Caco-2 (cell line): Measurements from ENCODE around the gene TBC1D8. TPM values are rescaled to one million over a fixed set of nuclear protein-coding genes. Genes with fewer than 3 reads are reported as not detected.

Experiments used
- BruUV-seq: library from RNA; stranded (reverse); fragments of 400-500 nt; replicated peaks from 2 replicates; lab custom pipeline; 2021; lab: Mats Ljungman, UMichigan
- CTCF ChIA-PET: fragments of 300-600 bp; sonication (Branson Sonifier 250); formaldehyde crosslinking; loops from one replicate; lab custom pipeline; 2022; ENCODE audit warnings: antibody characterized with exemption; lab: Charles Lee
- POLR2A ChIA-PET: fragments of 300-600 bp; sonication (Branson Sonifier 250); formaldehyde crosslinking; loops from one replicate; lab custom pipeline; 2022; ENCODE audit warnings: antibody characterized with exemption; lab: Charles Lee
- DNase-seq, 2 experiments: peaks; one replicate each; pipeline versions ENCODE4 v3.0.0 to v3.0.0-alpha.2; 2020 to 2022
- H3K27me3 ChIP-seq: replicated peaks from 2 replicates; pipeline ENCODE4 v1.6.0; 2011; ENCODE audit warnings: low read length; ENCODE audit not compliant: control insufficient read depth, insufficient read depth
- H3K36me3 ChIP-seq: 2 replicates; pipeline ENCODE4 v1.5.1; 2011; ENCODE audit warnings: low read length; ENCODE audit not compliant: control insufficient read depth, insufficient read depth
- H3K4me1 ChIP-seq: fragments of 250-450 bp; sonication (Bioruptor Pico); 2 replicates; pipeline ENCODE4 v1.5.1; 2020; ENCODE audit warnings: mild to moderate bottlenecking
- H3K4me3 ChIP-seq: 2 replicates; pipeline ENCODE4 v1.5.1; 2011; ENCODE audit warnings: low read depth, mild to moderate bottlenecking, control low read depth, low read length
- H3K9me3 ChIP-seq: fragments of 250-450 bp; sonication (Bioruptor Pico); 2 replicates; pipeline ENCODE4 v1.5.1; 2020; ENCODE audit warnings: mild to moderate bottlenecking, moderate library complexity
- H3K27ac Mint-ChIP-seq: one replicate; pipeline ENCODE4 v1.8.0; 2022; ENCODE audit warnings: mixed read lengths; ENCODE audit not compliant: unreplicated experiment
- H3K27me3 Mint-ChIP-seq: one replicate; pipeline ENCODE4 v1.8.0; 2022; ENCODE audit warnings: mixed read lengths; ENCODE audit not compliant: insufficient read depth, unreplicated experiment
- H3K36me3 Mint-ChIP-seq: one replicate; pipeline ENCODE4 v1.8.0; 2022; ENCODE audit warnings: mild to moderate bottlenecking, mixed read lengths; ENCODE audit not compliant: insufficient read depth, unreplicated experiment
- H3K4me1 Mint-ChIP-seq: one replicate; pipeline ENCODE4 v1.8.0; 2022; ENCODE audit warnings: low read depth, mixed read lengths; ENCODE audit not compliant: unreplicated experiment
- H3K4me3 Mint-ChIP-seq: one replicate; pipeline ENCODE4 v1.8.0; 2022; ENCODE audit warnings: mild to moderate bottlenecking, moderate library complexity, mixed read lengths; ENCODE audit not compliant: unreplicated experiment
- H3K9me3 Mint-ChIP-seq: one replicate; pipeline ENCODE4 v1.8.0; 2022; ENCODE audit warnings: mixed read lengths; ENCODE audit not compliant: unreplicated experiment
- intact Hi-C: fragments of 100-400 bp; cut with micrococcal nuclease; formaldehyde crosslinking; loops from one replicate; pipeline ENCODE4 v1.10.0; 2022; ENCODE audit not compliant: unreplicated experiment
- total RNA-seq: library from RNA; stranded (reverse); gene quantifications from 2 replicates; pipeline ENCODE4 v1.2.3, GENCODE V29; 2022
- TF ChIP-seq, protein P1 (sequence below), 2 experiments: fragments of 200-600 bp in 1 of 2; IDR thresholded peaks; 1 replicate in 1 of 2; 2 replicates in 1 of 2; pipeline versions ENCODE4 v1.5.1 to v1.8.0; 2011 to 2022; ENCODE audit warnings: antibody characterized with exemption in 1 of 2, control low read depth in 1 of 2, inconsistent platforms in 1 of 2, low read depth in 1 of 2, low read length in 1 of 2, mild to moderate bottlenecking in 1 of 2, moderate library complexity in 1 of 2; ENCODE audit not compliant: insufficient read depth in 1 of 2, severe bottlenecking in 1 of 2, unreplicated experiment in 1 of 2

TBC1D8 gene
- total RNA-seq, 1 experiment from 2014 or later = 29.5 TPM

GRCh38 chr2:101040761-101041160, 110.4 kb downstream of the TBC1D8 start:
- POLR2A ChIA-PET = no interaction called here
- no peak overlapping the region for H3K27ac Mint-ChIP-seq
- Histone ChIP-seq H3K27me3 (no peaks in the 10 kb centered on the region), H3K4me3 (no peak overlapping the region), H3K4me1 (no peaks in the 10 kb centered on the region), H3K9me3 (no peaks in the 10 kb centered on the region), H3K36me3 (peaks cover 1% of the 10 kb centered on the region)
- intact Hi-C loops = no loop called here
- no peak for DNase-seq
- no TSS peak for BruUV-seq
- TF ChIP-seq, protein P1, sequence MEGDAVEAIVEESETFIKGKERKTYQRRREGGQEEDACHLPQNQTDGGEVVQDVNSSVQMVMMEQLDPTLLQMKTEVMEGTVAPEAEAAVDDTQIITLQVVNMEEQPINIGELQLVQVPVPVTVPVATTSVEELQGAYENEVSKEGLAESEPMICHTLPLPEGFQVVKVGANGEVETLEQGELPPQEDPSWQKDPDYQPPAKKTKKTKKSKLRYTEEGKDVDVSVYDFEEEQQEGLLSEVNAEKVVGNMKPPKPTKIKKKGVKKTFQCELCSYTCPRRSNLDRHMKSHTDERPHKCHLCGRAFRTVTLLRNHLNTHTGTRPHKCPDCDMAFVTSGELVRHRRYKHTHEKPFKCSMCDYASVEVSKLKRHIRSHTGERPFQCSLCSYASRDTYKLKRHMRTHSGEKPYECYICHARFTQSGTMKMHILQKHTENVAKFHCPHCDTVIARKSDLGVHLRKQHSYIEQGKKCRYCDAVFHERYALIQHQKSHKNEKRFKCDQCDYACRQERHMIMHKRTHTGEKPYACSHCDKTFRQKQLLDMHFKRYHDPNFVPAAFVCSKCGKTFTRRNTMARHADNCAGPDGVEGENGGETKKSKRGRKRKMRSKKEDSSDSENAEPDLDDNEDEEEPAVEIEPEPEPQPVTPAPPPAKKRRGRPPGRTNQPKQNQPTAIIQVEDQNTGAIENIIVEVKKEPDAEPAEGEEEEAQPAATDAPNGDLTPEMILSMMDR (IDR thresholded peaks at IDR 0.05; ENCODE audit: insufficient read depth in 1 of 2, low read depth in 1 of 2, low read length in 1 of 2, severe bottlenecking in 1 of 2, unreplicated experiment in 1 of 2) = no peak
- peaks cover 7% of the 10 kb centered on the region for H3K4me1 Mint-ChIP-seq
- peaks cover 9% of the 10 kb centered on the region for H3K36me3 Mint-ChIP-seq
- H3K4me3 Mint-ChIP-seq = no peak overlapping the region
- CTCF ChIA-PET = no interaction called here
- no peaks in the 10 kb centered on the region for H3K9me3 Mint-ChIP-seq
- H3K27me3 Mint-ChIP-seq = no peaks in the 10 kb centered on the region

- Histone ChIP-seq H3K4me3 (no peak overlapping the region), H3K4me1 (no peaks in the 10 kb centered on the region), H3K27me3 (no peaks in the 10 kb centered on the region), H3K9me3 (no peaks in the 10 kb centered on the region), H3K36me3 (peaks cover 2% of the 10 kb centered on the region; the same call in 1 of the 2 replicates)
- intact Hi-C loops = no loop called here
- no peaks in the 10 kb centered on the region for H3K9me3 Mint-ChIP-seq
- H3K36me3 Mint-ChIP-seq = peaks cover 9% of the 10 kb centered on the region
- POLR2A ChIA-PET = no interaction called here
- CTCF ChIA-PET = no interaction called here
- TF ChIP-seq, protein P1 (IDR thresholded peaks at IDR 0.05; ENCODE audit: insufficient read depth in 1 of 2, low read depth in 1 of 2, low read length in 1 of 2, severe bottlenecking in 1 of 2, unreplicated experiment in 1 of 2) = no peak
- H3K27ac Mint-ChIP-seq = no peak overlapping the region
- peaks cover 7% of the 10 kb centered on the region for H3K4me1 Mint-ChIP-seq
- no peak overlapping the region for H3K4me3 Mint-ChIP-seq
- no TSS peak for BruUV-seq
- no peak for DNase-seq
- H3K27me3 Mint-ChIP-seq = no peaks in the 10 kb centered on the region
Measured at GRCh38 chr2:101040072-101040471, 111.1 kb downstream of the TBC1D8 start.

- intact Hi-C loops = no loop called here
- H3K4me1 Mint-ChIP-seq = peaks cover 7% of the 10 kb centered on the region
Measured at GRCh38 chr2:101038455-101039255, 112.5 kb downstream of the TBC1D8 start.

More at GRCh38 chr2:101038455-101039255, 112.5 kb downstream of the TBC1D8 start:
- H3K27me3 Mint-ChIP-seq = no peaks in the 10 kb centered on the region
- ChIA-PET POLR2A (no interaction called here), CTCF (interaction anchor here (0.8 to 3.6 kb wide), 3 partner anchors 111 to 167 kb away, joined by 5 to 26 read pairs (median 5); no protein-coding TSS in a partner anchor)
- H3K4me3 ChIP-seq = no peak overlapping the region
- peaks cover 3% of the 10 kb centered on the region; the same call in 1 of the 2 replicates for H3K36me3 ChIP-seq
- BruUV-seq = no TSS peak
- peak; percentile 54 to 55 for DNase-seq
- peaks cover 21% of the 10 kb centered on the region for H3K36me3 Mint-ChIP-seq
- H3K4me1 ChIP-seq = no peaks in the 10 kb centered on the region
- H3K9me3 Mint-ChIP-seq = no peaks in the 10 kb centered on the region
- no peaks in the 10 kb centered on the region for H3K9me3 ChIP-seq
- TF ChIP-seq, protein P1 (IDR thresholded peaks at IDR 0.05; ENCODE audit: insufficient read depth in 1 of 2, low read depth in 1 of 2, low read length in 1 of 2, severe bottlenecking in 1 of 2, unreplicated experiment in 1 of 2) = peak; percentile 70 to 77
- H3K27me3 ChIP-seq = no peaks in the 10 kb centered on the region
- H3K4me3 Mint-ChIP-seq = no peak overlapping the region
- peak overlapping the region; percentile 4 for H3K27ac Mint-ChIP-seq
